Suppressor macrophage (primary cell): ENCODE measurements around the gene RCN2.
A peak's percentile ranks its signal among the peaks of the same experiment; 100 is the strongest.
"Not testable (repeated sequence)": the region's sequence is repeated elsewhere in the genome, so short reads cannot be mapped to it uniquely, and the experiment has no call there.

Source experiments
- DNase-seq, 4 experiments: peaks; one replicate each; pipeline ENCODE4 v3.0.0-alpha.2; 2020 to 2022
- total RNA-seq, 17 experiments: gene quantifications; one replicate each; lab custom pipeline; 2026; ENCODE audit warnings: mixed read lengths in 6 of 17, inconsistent platforms in 3 of 17; lab: John Stamatoyannopoulos, UW

Gene RCN2
- 10.2 to 45.5 (median 26.2) reads per million in 17 experiments for total RNA-seq

DNA sequence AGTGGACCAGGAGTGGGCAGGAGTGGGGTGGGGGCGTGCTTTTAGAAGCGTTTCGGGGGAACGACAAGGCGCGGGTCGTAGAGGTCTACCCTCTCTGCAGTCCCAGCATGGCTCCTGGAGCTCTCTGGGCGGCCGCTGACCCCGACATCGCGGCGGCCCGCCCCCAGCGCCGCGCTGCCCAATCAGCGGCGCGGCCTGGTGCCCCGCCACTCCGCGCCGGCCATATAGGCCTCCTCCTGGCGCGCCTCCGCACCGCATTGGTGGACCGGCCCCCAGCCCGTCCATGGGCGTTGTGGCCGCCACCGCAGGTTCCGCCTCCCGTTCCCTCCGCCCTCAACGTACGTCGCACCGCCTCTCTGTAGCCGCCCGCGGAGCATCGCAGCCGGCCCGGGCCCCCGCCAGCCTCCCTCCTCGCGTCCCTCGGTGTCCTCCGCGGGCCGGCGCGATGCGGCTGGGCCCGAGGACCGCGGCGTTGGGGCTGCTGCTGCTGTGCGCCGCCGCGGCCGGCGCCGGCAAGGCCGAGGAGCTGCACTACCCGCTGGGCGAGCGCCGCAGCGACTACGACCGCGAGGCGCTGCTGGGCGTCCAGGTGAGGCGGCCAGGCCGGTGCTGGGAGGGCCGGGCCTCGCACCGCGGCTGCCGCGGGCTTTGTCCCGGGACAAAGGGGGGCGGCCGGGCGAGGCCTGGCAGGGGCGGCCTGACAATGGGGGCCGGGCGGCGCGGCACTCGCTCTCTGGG lies at the start of gene RCN2:
TSS of gene RCN2 (plus strand) at position 353 of the 738 bp plus-strand sequence. CDS start at position 446, 93 bp downstream.
- peak; percentile 96 to 98 (median 98) for DNase-seq

- DNase-seq: no peak
Observed at GRCh38 chr15:76885212-76885611, 46.3 kb upstream of the RCN2 start.

DNA sequence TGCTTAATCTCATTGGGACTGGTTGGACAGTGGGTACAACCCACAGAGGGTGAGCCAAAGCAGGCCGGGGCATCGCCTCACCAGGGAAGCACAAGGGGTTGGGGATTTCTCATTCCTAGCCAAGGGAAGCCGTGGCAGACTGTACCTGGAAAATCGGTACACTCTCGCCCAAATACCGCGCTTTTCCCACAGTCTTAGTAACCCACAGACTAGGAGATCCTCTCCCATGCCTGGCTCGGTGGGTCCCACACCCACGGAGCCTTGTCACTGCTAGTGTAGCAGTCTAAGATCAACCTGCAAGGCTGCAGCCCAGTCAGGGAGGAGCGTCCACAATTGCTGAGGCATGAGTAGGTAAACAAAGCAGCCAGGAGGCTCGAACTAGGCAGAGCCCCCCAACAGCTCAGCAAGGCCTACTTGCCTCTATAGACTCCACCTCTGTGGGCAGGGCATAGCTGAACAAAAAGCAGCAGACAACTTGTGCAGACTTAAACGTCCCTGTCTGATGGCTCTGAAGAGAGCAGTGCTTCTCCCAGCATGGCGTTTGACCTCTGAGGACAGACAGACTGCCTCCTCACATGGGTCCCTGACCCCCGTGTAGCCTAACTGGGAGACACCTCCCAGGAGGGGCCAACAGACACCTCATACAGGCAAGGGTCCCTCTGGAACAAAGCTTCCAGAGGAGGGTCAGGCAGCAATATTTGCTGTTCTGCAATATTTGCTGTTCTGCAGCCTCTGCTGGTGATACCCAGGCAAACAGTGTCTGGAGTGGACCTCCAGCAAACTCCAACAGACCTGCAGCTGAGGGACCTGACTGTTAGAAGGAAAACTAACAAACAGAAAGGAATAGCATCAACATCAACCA lies 44.0 kb upstream of the RCN2 start:
- DNase-seq: not testable (repeated sequence)

GRCh38 chr15:76892836-76893235 lies 38.7 kb upstream of the RCN2 start:
- not testable (repeated sequence) for DNase-seq

GRCh38 chr15:76894174-76894573 lies 37.4 kb upstream of the RCN2 start:
- DNase-seq: no peak

DNA sequence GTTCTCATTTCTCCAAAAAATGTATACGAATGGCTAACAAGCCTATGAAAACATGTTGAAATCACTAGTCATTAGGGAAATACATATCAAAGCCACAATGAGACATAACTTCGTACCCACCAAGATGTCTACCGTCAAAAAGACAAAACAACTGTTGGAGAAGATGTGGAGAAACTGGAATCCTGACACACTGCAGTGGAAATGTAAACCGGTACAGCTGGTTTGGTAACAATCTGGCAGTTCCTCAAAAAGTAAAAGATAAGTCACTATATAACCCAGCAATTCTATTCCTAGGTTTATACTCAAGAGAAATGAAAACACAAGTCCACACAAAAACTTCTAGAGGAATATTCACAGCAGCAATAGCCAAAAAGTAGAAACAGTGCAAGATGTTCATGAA lies 33.4 kb upstream of the RCN2 start:
- peak in 2 of 4 experiments; percentile 12 to 14 for DNase-seq

- not testable (repeated sequence) for DNase-seq
Observed at GRCh38 chr15:76899176-76899930, 32.2 kb upstream of the RCN2 start.

GRCh38 chr15:76899931-76900310 lies 31.6 kb upstream of the RCN2 start:
- not testable (repeated sequence) for DNase-seq

- DNase-seq: no peak
Observed at GRCh38 chr15:76901965-76902364, 29.6 kb upstream of the RCN2 start.

DNA sequence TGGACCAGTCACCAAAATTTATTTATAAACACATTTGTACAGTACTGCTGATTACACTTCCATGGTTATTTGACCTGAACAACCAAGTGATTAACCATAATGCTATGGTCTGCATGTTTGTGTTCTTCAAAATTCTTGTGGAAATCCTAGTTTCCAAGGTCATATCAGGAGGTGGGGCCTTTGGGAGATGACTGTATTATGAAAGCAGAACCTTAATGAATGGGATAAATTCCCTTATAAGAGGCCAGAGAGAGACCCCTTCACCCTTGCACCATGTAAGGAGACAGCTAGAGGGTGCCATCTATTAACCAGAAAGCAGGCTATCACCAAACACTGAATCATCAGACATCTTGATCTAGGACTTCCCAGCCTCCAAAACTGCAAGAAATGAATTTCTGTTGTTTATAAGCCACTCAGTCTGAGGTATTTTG lies 28.3 kb upstream of the RCN2 start:
- peak; percentile 5 to 53 (median 25) for DNase-seq

- peak in 3 of 4 experiments; percentile 4 to 11 (median 10) for DNase-seq
Observed at GRCh38 chr15:76904461-76905012, 27.0 kb upstream of the RCN2 start.

- peak; percentile 91 to 96 (median 94) for DNase-seq
Observed at GRCh38 chr15:76905013-76905839, 26.3 kb upstream of the RCN2 start, which contains the start of gene SCAPER. Gene SCAPER (minus strand): TSS chr15:76905340. CDS start chr15:76883817, 21,523 bp downstream.

- DNase-seq: peak in 1 of 4 experiments; percentile 5
Observed at GRCh38 chr15:76905855-76906254, 25.7 kb upstream of the RCN2 start.

DNA sequence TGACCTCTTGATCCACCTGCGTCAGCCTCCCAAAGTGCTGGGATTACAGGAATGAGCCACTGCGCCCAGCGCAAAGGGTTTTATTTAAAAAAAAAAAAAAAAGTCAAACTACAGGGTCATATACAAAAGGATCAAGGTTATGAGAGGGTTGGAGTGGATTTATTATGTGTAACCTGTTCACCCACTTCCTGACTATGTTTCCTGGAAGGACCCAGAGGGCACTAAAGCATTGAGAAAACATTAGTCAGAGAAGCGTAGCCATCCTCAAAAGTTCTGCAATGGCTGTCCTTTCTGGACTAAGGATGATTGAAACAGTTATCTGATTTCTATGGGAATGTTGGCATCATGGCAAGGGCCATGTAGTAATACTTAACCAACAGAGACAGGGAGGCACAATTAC lies 19.1 kb upstream of the RCN2 start:
- DNase-seq: no peak

- DNase-seq: no peak
Observed at GRCh38 chr15:76913737-76914136, 17.8 kb upstream of the RCN2 start.

DNA sequence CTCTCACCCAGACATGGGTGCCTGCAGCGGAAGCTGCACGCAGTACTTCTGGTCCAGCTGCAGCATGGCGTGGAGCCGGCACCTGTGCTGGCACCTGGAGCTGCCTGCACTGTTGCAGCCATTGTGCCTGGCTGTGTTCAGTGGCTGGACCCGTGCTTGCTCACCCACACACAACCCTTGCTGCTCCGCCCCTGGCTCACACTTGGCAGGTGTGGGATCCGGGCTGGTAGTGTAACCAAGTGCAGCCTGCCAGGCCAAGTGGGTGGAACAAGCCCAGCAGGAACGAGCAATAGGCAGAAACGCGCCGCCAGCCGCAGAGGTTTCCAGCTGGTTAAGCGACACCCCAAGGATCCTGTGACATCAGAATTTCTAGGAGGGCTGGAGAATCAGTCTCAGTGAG lies 15.2 kb upstream of the RCN2 start:
- DNase-seq: no peak

DNA sequence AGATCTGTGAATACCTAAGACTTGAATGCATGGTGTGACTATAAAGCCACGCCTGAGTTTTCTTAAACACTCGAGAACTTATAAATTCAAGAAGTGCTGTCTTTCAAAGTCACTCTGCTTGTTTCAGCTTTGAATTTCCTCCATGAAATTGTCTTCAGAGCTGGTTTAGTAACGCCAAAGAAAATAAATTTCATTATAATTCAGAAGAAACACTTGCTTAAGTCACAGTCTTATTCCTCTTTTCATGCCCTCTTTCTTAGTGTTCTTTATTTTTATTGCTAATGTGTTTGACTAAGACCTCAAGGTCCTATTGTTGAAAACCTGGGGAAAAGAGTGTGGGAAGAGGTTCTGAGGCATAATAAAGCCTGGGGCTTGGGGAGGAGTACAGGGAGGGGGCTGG lies 3.3 kb upstream of the RCN2 start:
- no peak for DNase-seq

DNA sequence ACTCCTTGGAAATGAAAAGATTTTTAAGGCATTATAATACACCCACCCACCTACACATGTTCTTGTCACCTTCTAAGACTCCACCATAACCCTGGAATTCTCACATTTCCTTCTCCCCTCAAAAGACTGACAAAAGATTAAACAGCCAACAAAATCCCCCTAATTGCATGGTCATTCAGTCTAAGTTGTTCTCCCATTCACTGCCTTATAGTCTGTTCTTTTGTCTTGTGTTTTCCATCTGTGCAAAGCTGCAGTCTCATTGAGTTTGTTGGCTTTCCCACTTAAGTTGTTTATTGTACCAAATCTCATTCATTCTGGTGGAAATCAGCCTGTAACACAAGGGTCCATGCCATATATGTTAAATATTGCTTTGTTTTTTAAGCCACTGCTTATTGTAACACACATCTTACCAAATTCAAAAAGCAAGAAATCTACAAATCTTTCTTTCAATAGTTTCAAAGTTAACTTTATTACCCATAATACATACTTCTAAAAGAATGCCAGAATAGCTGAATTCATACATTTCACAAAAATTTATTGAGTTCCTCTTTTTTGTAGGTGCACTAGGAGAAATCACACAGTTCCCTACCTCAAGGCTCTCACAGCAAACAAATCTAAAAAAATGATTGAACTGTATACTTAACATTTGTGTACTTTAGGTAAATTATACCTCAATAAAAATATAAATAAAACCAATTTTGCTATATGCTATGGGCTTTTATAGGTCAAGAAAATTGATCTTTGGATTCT lies 2.4 kb upstream of the RCN2 start:
- DNase-seq: no peak

DNA sequence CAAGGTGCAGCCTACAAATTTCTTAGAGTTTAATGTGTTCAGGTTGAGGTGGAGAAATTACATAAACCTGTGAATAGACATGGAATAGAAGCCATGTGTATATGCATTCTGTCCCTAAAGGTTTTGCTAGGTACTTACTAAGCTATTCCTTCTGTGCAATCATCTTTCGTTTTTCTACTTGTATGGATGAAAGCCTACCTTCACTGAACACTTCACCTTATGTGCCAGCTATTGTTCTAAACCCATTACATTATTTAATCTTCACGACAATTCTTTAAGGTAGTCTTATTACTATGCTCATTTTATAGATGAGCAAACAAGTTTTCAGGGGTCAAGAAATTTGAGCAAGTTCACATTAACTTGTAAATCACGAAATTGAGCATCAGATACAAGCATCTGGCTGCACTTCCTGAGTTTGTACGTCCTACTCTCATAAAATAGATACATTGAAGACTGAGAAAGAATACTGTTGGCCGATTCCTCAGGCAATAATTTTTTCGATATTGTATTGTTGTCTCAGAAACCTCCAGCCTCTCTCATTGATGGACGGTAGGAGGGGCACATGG lies 635 bp upstream of the RCN2 start:
- DNase-seq: no peak
